Upper lobe of right lung (tissue), 1 donor: ENCODE results near the gene ANK2. TPM values are rescaled to one million over a fixed set of nuclear protein-coding genes. Genes with fewer than 3 reads are reported as not detected.

ENCODE experiments used
- ATAC-seq: fragments of 200-7000 bp; cut with Tn5 transposase; one replicate; pipeline ENCODE4 v1.9.1; 2020; ENCODE audit warnings: mild to moderate bottlenecking, moderate library complexity
- DNase-seq: peaks from one replicate; pipeline ENCODE4 v3.0.0-alpha.2; 2020
- H3K27ac ChIP-seq: fragments of 200-600 bp; one replicate; pipeline ENCODE4 v1.8.0; 2022
- H3K27me3 ChIP-seq: fragments of 200-600 bp; one replicate; pipeline ENCODE4 v1.8.0; 2022; ENCODE audit warnings: mild to moderate bottlenecking
- H3K36me3 ChIP-seq: fragments of 200-600 bp; one replicate; pipeline ENCODE4 v1.8.0; 2022
- H3K4me1 ChIP-seq: fragments of 200-600 bp; one replicate; pipeline ENCODE4 v1.8.0; 2022
- H3K4me3 ChIP-seq: fragments of 200-600 bp; one replicate; pipeline ENCODE4 v1.8.0; 2022; ENCODE audit warnings: mild to moderate bottlenecking
- H3K9me3 ChIP-seq: fragments of 200-600 bp; one replicate; pipeline ENCODE4 v1.8.0; 2022
- intact Hi-C: fragments of 100-400 bp; cut with DNase I; formaldehyde crosslinking; loops from one replicate; pipeline ENCODE4 v1.11.0; 2022
- long read RNA-seq: library from polyadenylated mRNA; unstranded; transcript quantifications from one replicate; pipeline ENCODE4 v2.0.0, GENCODE V29; 2021
- total RNA-seq: library from RNA; stranded (reverse); fragmentation: NEBNext Ultra II Directional; extraction: Animal tissue kit (Norgen Biotek cat#: 25700); gene quantifications from one replicate; pipeline ENCODE4 v1.2.1, GENCODE V29; 2021
- TF ChIP-seq, protein P1 (sequence below): fragments of 200-600 bp; IDR thresholded peaks from one replicate; pipeline ENCODE4 v1.8.0; 2022; ENCODE audit warnings: antibody characterized with exemption
- donor health status: DM: no; HTN: yes; CAD: no; lungs with severe emphysema.

The ANK2 gene
- total RNA-seq, result 12.0 TPM
- long read RNA-seq, partial matches to known transcripts, result 1 of 9 reads
- long read RNA-seq, other reads (novel, unspliced or antisense), result 8 of 9 reads

DNA sequence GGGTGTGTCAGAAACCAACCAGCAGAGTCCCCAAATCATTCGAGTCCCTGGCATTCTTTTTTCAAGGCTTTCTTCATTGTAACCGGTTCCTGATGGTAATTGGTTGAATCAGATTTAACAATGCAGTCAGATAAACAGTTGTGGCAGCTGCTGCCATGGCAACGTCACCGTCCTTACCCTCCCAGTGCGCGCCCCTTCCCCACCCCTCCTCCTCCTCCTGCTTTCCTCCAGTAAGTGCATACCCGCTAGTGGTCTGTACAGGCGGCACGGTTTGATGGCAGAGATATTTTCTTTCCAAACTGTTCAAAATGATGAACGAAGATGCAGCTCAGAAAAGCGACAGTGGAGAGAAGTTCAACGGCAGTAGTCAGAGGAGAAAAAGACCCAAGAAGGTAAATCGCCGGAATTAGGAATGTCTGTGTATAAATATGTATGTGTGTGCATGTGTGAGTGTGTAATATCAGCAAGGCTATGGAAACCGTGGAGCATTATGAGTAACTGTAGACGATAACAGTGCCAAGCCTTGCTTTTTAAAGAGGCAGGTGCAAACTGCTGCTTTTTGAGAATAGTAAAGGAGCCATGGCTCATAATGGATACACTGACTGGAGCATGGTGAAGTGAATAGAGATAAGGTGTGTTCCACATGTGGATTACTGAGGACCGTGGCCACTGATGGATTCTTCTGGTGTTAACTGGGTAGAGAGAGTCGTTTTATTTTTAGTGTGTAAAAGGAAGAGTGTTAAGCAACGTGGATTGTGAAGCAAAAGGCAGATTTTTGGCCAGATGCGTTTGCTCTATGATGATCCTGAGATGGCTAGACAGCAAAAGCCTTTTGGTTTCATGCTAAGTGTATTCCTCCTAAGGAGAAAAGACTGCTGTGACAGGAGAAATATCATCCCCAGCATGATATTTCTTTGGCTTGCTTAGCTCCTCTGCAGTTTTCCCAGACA, at the start of gene ANK2:
TSS of gene ANK2 (plus strand) at position 233 of the 950 bp plus-strand sequence. CDS start at position 309, 76 bp downstream.
- H3K4me3 ChIP-seq, result no peak within 1 kb of the TSS
- H3K27me3 ChIP-seq, result no peaks in the 10 kb centered on the region
- ATAC-seq (no peak), DNase-seq (no peak)
- H3K36me3 ChIP-seq, result no peaks in the 10 kb centered on the region
- H3K4me1 ChIP-seq, result no peaks in the 10 kb centered on the region
- H3K9me3 ChIP-seq, result no peaks in the 10 kb centered on the region
- TF ChIP-seq, protein P1, sequence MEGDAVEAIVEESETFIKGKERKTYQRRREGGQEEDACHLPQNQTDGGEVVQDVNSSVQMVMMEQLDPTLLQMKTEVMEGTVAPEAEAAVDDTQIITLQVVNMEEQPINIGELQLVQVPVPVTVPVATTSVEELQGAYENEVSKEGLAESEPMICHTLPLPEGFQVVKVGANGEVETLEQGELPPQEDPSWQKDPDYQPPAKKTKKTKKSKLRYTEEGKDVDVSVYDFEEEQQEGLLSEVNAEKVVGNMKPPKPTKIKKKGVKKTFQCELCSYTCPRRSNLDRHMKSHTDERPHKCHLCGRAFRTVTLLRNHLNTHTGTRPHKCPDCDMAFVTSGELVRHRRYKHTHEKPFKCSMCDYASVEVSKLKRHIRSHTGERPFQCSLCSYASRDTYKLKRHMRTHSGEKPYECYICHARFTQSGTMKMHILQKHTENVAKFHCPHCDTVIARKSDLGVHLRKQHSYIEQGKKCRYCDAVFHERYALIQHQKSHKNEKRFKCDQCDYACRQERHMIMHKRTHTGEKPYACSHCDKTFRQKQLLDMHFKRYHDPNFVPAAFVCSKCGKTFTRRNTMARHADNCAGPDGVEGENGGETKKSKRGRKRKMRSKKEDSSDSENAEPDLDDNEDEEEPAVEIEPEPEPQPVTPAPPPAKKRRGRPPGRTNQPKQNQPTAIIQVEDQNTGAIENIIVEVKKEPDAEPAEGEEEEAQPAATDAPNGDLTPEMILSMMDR, result no peak
- no peak within 1 kb of the TSS for H3K27ac ChIP-seq
- intact Hi-C loops, result no loop called here

DNA sequence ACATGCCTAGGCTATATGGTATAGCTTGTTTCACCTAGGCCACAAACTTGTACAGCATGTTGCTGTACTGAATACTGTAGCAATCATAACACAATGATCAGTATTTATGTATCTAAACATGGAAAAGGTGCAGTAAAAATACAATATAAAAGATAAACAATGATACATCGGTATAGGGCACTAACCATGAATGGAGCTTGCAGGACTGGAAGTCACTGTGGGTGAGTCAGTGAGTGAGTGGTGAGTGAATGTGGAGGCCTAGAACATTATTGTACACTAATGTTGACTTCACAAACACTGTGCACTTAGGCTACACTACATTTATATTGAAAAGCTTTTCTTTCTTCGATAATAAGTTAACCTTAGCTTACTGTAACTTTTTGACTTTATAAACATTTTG, 45.6 kb upstream of the ANK2 start:
- no peak for ATAC-seq
- intact Hi-C loops, result no loop called here
- H3K27ac ChIP-seq, result no peak overlapping the region
- no peaks in the 10 kb centered on the region for H3K9me3 ChIP-seq
- TF ChIP-seq, protein P1, result no peak
- H3K4me3 ChIP-seq, result no peak overlapping the region
- no peaks in the 10 kb centered on the region for H3K36me3 ChIP-seq
- DNase-seq, result no peak
- no peaks in the 10 kb centered on the region for H3K27me3 ChIP-seq
- no peaks in the 10 kb centered on the region for H3K4me1 ChIP-seq

DNA sequence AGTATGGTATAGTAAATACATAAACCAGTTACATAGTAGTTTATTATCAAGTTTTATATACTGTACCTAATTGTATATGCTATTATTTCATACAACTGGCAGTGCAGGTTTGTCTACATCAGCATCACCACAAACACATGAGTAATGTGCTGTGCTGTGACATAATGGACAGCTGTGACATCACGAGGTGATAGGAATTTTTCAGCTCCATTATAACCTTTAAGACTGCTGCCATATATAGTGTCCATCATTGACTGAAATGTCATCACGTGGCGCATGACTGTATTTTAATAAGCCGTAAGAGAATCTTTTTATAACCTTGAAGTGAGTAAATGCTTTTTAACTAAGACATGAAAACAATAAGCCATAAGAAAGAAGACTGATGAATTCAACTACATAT, 44.8 kb upstream of the ANK2 start:
- no peak overlapping the region for H3K27ac ChIP-seq
- intact Hi-C loops, result no loop called here
- TF ChIP-seq, protein P1, result no peak
- H3K27me3 ChIP-seq, result no peaks in the 10 kb centered on the region
- ATAC-seq, result no peak
- H3K36me3 ChIP-seq, result no peaks in the 10 kb centered on the region
- no peaks in the 10 kb centered on the region for H3K9me3 ChIP-seq
- no peaks in the 10 kb centered on the region for H3K4me1 ChIP-seq
- no peak overlapping the region for H3K4me3 ChIP-seq
- DNase-seq, result no peak

DNA sequence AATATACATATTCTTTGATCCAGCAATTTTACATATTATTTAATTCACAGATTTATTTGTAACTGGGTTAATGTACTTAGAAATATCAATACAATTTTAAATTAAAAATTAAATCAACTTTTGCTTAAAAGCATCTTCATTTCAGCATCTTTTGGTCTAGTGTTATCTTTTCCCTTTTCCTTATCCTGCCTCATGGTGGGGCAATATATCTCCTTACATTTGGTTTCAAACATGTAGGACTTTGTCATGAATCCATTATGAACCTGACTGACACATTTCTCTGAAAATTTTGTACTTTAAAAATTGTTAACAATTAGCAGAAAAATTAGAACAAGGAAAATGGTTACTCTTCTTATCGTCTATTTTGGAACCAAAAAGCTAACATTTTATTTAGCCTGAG, 42.8 kb upstream of the ANK2 start:
- DNase-seq (no peak), ATAC-seq (no peak)
- no peaks in the 10 kb centered on the region for H3K9me3 ChIP-seq
- no peaks in the 10 kb centered on the region for H3K4me1 ChIP-seq
- H3K27me3 ChIP-seq, result no peaks in the 10 kb centered on the region
- no peak overlapping the region for H3K4me3 ChIP-seq
- no peaks in the 10 kb centered on the region for H3K36me3 ChIP-seq
- intact Hi-C loops, result no loop called here
- H3K27ac ChIP-seq, result no peak overlapping the region
- TF ChIP-seq, protein P1, result no peak

DNA sequence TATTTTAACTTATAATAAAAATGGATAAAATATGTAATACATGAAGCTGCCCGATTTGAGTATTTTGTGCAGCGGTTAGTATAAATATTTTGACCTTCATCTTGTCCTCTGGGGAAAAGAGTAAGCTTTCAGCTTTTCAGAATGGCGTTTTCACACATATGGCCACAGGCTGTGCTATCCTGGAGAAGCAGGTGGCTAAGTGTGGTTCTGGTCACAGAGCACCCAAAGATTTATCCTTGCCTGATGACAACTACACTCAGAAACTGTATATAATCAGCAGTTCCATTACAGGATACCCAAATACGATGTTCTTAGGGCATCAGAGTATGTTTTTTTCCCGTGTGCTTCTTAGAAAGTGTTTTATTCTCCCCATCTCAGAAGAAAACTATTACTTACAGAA, 42.3 kb upstream of the ANK2 start:
- Histone ChIP-seq H3K27me3 (no peaks in the 10 kb centered on the region), H3K4me1 (no peaks in the 10 kb centered on the region), H3K4me3 (no peak overlapping the region), H3K9me3 (no peaks in the 10 kb centered on the region), H3K36me3 (no peaks in the 10 kb centered on the region), H3K27ac (no peak overlapping the region)
- TF ChIP-seq, protein P1, result no peak
- DNase-seq (no peak), ATAC-seq (no peak)
- intact Hi-C loops, result no loop called here
